Retinal pigment epithelial cell (primary cell): Measurements from ENCODE around the gene ABCE1.

ENCODE experiments used
- DNase-seq: peaks from one replicate; pipeline ENCODE4 v3.0.0-alpha.2; 2010; ENCODE audit warnings: low read depth
- H3K4me3 ChIP-seq: 2 replicates; pipeline ENCODE4 v1.5.1; 2011; ENCODE audit warnings: mild to moderate bottlenecking, low read length, control low read depth, moderate library complexity
- TF ChIP-seq, protein P1 (sequence below): conservative IDR thresholded peaks from 2 replicates; pipeline ENCODE4 v1.5.1; 2011; ENCODE audit warnings: low read depth, low read length, control low read depth, inconsistent platforms

ABCE1 gene

DNA sequence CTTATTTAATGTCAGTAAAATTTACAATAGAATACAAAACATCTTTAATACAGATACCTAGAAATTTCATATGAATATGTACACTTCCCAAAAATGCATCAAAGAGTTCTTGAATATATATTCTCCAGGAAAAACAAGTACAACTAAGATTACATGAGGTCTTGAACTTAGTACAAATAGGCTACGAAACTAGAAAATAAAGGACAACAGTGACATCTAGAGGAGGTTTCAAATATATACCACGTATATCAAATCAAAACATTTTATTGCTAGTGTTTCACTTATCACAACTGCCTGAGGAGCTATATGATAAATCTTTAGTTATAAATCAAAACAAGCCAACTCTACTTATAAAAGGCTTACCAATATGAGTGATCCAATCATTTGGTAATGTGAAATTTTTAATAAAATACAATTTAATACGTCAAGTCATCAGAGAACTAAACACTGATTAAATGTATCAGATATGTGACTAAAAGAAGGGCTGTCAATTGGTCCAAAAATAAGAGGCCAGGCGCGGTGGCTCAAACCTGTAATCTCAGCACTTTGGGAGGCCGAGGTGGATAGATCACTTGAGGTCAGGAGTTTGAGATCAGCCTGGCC is 36.7 kb upstream of the ABCE1 start:
- TF ChIP-seq, protein P1, sequence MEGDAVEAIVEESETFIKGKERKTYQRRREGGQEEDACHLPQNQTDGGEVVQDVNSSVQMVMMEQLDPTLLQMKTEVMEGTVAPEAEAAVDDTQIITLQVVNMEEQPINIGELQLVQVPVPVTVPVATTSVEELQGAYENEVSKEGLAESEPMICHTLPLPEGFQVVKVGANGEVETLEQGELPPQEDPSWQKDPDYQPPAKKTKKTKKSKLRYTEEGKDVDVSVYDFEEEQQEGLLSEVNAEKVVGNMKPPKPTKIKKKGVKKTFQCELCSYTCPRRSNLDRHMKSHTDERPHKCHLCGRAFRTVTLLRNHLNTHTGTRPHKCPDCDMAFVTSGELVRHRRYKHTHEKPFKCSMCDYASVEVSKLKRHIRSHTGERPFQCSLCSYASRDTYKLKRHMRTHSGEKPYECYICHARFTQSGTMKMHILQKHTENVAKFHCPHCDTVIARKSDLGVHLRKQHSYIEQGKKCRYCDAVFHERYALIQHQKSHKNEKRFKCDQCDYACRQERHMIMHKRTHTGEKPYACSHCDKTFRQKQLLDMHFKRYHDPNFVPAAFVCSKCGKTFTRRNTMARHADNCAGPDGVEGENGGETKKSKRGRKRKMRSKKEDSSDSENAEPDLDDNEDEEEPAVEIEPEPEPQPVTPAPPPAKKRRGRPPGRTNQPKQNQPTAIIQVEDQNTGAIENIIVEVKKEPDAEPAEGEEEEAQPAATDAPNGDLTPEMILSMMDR, result no peak
- no peak overlapping the region for H3K4me3 ChIP-seq
- DNase-seq, result peak; percentile 16

DNA sequence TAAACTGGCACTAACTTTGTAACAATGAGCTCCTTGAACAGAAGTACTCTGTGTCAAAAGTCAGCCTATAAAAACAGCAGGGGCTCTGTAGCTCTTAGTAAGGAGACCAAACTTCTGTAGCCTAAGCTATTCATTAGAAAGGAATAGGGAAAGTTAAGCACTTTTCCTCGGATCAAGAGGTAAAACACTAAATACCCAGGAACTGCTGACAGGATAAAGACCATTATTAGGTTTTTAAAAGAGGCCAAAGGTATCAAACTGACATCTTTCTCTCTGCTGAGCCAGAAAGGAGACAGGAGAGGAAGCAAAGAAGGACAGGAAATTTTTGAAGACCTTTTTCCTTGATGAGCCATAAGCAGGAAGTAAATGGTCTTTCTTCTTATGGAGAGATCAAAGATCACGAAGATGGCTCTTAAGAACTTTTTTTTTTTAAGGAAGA is 32.0 kb upstream of the ABCE1 start:
- TF ChIP-seq, protein P1, result no peak
- no peak overlapping the region for H3K4me3 ChIP-seq
- DNase-seq, result no peak

DNA sequence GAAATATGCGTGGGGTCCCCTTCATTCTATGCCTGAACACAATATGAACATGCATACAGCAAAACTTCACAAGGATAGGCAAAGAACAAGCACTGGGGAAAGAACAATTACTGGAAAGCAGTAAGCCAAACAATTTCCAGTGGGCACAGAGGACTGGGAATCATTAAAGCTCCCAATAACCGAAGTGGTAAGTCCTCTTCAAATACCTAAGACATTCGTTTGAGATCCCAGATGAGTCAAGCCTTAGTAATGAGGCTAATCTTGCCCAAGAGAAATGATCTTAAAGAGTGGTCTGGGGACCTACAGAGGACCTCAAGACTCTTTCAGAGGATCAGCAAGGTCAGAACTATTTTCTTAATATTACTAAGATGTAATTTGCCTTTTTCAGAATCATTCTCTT is 28.8 kb upstream of the ABCE1 start:
- DNase-seq, result peak; percentile 10
- TF ChIP-seq, protein P1, result no peak
- H3K4me3 ChIP-seq, result no peak overlapping the region

DNA sequence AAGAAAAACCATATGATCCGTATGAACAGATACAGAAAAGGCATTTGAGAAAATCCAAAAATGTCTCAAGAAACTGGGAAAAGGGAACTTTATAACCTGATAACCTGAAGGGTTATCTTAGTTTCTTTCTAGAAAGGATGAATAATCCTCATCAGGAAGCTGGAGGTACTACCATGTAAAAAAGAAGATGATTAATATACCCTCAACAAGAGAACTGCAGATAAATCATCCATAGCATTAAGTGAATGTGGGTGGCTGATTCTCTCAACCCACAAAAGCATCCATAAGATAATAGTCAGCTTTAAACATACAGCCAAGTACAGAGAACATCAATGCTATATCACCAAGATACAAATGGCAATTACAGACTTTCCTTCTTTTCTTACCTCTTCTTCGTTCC is 26.6 kb upstream of the ABCE1 start:
- H3K4me3 ChIP-seq, result no peak overlapping the region
- DNase-seq, result no peak
- TF ChIP-seq, protein P1, result no peak

DNA sequence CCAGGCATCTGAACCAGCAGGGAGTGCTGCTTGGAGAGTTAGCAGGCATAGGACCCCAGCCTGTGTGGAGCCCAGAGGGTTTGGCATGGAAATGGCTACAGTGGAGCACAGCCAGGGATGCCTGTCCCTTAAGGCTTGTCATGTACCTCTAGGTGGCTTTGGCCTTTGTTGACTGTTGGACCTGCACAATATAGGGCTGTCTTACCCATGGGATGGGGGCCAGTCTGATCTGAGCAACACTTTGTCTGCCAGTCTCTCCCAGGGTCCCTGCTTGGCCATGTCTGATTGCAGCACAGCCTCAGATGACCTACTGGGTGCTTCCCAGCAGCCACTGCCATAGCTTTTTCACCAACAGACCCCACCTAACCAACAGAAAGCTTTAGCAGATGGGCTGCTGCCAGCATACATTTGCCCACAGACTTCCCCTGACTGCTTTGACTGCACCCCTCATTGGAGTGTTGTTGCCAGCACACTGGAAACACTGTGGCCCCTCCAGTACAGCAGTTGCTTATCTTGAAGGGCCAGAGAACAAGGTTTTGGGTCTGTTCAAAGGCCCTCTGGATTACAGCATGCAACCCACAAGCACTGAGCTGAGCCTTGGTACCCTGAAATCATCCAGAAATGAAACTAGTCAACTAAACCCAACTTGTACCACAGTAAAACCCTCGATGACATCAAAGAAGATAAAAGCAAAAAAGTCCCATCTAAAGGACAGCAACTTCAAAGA is 22.2 kb upstream of the ABCE1 start:
- H3K4me3 ChIP-seq, result no peak overlapping the region
- DNase-seq, result no peak
- TF ChIP-seq, protein P1, result no peak

DNA sequence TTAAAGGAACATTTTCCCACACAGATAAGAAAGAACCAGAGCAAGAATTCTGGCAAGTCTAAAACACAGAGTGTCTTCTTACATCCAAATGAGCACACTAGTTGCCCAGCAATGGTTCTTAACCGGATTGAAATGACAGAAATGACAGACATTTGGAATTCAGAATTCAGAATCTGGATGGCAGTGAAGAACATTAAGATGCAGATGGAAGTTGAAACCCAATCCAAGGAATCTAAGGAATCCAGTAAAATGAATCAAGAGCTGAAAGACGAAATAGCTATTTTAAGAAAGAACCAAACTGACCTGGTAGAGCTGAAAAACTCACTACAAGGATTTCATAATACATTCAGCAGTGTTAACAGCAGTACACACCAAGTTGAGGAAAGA is 21.6 kb upstream of the ABCE1 start:
- no peak for DNase-seq
- no peak overlapping the region for H3K4me3 ChIP-seq
- TF ChIP-seq, protein P1, result no peak

DNA sequence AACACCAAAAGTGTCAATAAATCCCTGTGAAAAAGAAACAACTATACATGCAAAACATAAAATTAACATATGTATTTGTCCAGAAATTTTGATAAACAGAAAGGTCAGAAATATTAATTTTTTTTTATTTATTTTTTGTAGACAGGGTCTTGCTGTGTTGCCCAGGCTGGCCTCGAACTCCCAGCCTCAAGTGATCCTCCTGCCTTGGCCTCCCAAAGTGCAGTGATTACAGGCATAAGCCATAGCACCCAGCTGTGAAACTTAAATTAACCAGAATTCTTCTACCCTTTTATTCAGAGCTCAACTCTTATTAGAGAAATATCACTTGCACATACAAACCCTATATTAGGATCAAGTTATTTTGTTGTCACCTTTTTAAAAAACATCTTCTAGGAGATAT is 16.4 kb upstream of the ABCE1 start:
- H3K4me3 ChIP-seq, result no peak overlapping the region
- DNase-seq, result no peak
- TF ChIP-seq, protein P1, result no peak
